ENCODE measurements around the gene SRSF3.

SRSF3 gene

DNA sequence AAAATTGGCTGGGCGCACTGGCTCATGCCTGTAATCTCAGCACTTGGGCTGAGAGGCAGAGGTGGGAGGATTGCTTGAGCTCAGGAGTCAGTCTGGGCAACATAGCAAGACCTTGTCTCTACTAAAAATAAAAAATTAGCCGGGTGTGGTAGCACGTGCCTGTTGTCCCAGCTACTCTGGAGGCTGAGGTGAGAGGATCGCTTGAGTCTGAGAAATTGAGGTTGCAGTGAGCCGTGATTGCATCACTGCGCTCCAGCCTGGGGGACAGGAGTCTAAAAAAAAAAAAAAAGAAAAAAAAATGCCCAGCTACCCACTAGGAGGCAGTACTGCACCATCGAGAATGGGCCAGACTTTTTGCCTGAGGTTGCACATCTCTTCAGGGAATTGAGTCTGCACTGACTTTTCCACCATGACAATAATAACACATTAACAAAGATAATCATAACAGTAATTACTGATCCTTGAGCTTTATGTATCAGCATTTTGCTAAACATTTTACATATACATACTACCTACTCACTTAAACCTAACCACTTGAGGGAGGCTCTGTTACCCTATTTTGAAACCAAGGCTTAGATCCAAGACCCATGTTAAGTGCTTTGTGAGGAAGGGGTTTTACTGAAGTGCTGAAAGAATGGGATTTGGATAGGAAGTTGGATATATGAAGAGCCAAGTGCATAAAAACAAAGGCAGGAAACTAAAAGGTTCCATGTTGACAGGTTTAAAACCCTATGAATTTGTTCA is 21.0 kb downstream of the SRSF3 start:
- Histone ChIP-seq H3K9me3 (ENCODE audit: control insufficient read depth, insufficient read depth, low read depth, low read length) (no peaks in the 10 kb centered on the region), H3K4me1 (ENCODE audit: control insufficient read depth, insufficient read depth, low read length) (no peaks in the 10 kb centered on the region), H3K4me3 (ENCODE audit: low read depth, low read length) (no peak overlapping the region), H3K27ac (ENCODE audit: extremely low read depth, low read depth, low read length) (no peak overlapping the region), H3K36me3 (ENCODE audit: control insufficient read depth in 2 of 2, insufficient read depth in 1 of 2, low read length in 2 of 2) (peaks cover 16 to 33% of the 10 kb centered on the region in 2 experiments)
- ChIA-PET POLR2A (interaction anchor here (0.6 to 1.7 kb wide), 8 partner anchors 9 to 167 kb away, joined by 3 to 15 read pairs (median 4); partner anchors contain the start of gene CDKN1A), CTCF (interaction anchor here (0.6 to 10.2 kb wide), 72 partner anchors 8 to 1017 kb away, joined by 3 to 156 read pairs (median 4); partner anchors contain the start of gene CDKN1A)
- TF ChIP-seq ZNF785 (tag by site-specific recombination; IDR thresholded peaks at IDR 0.05) (no peak), ZNF311 (tag by site-specific recombination; IDR thresholded peaks at IDR 0.05; ENCODE audit: borderline replicate concordance) (no peak), ZNF660 (tag by site-specific recombination; IDR thresholded peaks at IDR 0.05) (no peak), ZNF114 (tag by site-specific recombination; IDR thresholded peaks at IDR 0.05) (no peak), SCRT1 (tag by site-specific recombination; IDR thresholded peaks at IDR 0.05; ENCODE audit: borderline replicate concordance) (no peak), ZNF830 (tag by site-specific recombination; IDR thresholded peaks at IDR 0.05; ENCODE audit: low read depth) (no peak), ZNF654 (tag by site-specific recombination; IDR thresholded peaks at IDR 0.05; ENCODE audit: low read depth) (peak; percentile 85), ZNF555 (tag by site-specific recombination; conservative IDR thresholded peaks at IDR 0.05) (no peak), ZNF600 (tag by site-specific recombination; IDR thresholded peaks at IDR 0.05) (no peak), ZNF580 (tag by site-specific recombination; IDR thresholded peaks at IDR 0.05) (peak; percentile 62; the same call in 1 of the 2 replicates), WT1 (tag by site-specific recombination; IDR thresholded peaks at IDR 0.05) (no peak; the same call in 1 of the 2 replicates), ZNF791 (tag by site-specific recombination; IDR thresholded peaks at IDR 0.05) (no peak), ATF2 (tag by site-specific recombination; IDR thresholded peaks at IDR 0.05; ENCODE audit: low read depth) (peak; percentile 59; the same call in 1 of the 2 replicates), ZNF2 (tag by site-specific recombination; IDR thresholded peaks at IDR 0.05) (peak; percentile 73; the same call in 1 of the 2 replicates), ZNF610 (tag by site-specific recombination; IDR thresholded peaks at IDR 0.05; ENCODE audit: borderline replicate concordance) (no peak), ZNF37A (tag by site-specific recombination; IDR thresholded peaks at IDR 0.05) (no peak), ZNF561 (tag by site-specific recombination; IDR thresholded peaks at IDR 0.05; ENCODE audit: borderline replicate concordance) (no peak), ZNF423 (tag by site-specific recombination; IDR thresholded peaks at IDR 0.05) (no peak), ZNF837 (tag by site-specific recombination; IDR thresholded peaks at IDR 0.05) (no peak), ZNF174 (tag by site-specific recombination; IDR thresholded peaks at IDR 0.05) (no peak), ZNF335 (tag by site-specific recombination; conservative IDR thresholded peaks at IDR 0.05) (0 out of 2 replicates have a peak, but pooled peaks have one; percentile 19), ZFHX2 (tag by site-specific recombination; conservative IDR thresholded peaks at IDR 0.05) (peak; percentile 24; the same call in 1 of the 2 replicates), FEZF1 (tag by site-specific recombination; IDR thresholded peaks at IDR 0.05) (no peak), ZNF24 (tag by site-specific recombination; IDR thresholded peaks at IDR 0.05) (peak; percentile 74), ZNF223 (tag by site-specific recombination; IDR thresholded peaks at IDR 0.05) (no peak), ZNF529 (tag by site-specific recombination; IDR thresholded peaks at IDR 0.05; ENCODE audit: insufficient replicate concordance) (no peak)
- TF ChIP-seq, protein P1, sequence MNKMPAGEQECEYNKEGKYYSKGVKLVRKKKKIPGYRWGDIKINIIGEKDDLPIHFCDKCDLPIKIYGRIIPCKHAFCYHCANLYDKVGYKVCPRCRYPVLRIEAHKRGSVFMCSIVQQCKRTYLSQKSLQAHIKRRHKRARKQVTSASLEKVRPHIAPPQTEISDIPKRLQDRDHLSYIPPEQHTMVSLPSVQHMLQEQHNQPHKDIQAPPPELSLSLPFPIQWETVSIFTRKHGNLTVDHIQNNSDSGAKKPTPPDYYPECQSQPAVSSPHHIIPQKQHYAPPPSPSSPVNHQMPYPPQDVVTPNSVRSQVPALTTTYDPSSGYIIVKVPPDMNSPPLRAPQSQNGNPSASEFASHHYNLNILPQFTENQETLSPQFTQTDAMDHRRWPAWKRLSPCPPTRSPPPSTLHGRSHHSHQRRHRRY (tag by site-specific recombination; IDR thresholded peaks at IDR 0.05): no peak
- TF ChIP-seq, protein P2, sequence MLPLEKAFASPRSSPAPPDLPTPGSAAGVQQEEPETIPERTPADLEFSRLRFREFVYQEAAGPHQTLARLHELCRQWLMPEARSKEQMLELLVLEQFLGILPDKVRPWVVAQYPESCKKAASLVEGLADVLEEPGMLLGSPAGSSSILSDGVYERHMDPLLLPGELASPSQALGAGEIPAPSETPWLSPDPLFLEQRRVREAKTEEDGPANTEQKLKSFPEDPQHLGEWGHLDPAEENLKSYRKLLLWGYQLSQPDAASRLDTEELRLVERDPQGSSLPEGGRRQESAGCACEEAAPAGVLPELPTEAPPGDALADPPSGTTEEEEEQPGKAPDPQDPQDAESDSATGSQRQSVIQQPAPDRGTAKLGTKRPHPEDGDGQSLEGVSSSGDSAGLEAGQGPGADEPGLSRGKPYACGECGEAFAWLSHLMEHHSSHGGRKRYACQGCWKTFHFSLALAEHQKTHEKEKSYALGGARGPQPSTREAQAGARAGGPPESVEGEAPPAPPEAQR (tag by site-specific recombination; IDR thresholded peaks at IDR 0.05): no peak
- TF ChIP-seq, protein P3, sequence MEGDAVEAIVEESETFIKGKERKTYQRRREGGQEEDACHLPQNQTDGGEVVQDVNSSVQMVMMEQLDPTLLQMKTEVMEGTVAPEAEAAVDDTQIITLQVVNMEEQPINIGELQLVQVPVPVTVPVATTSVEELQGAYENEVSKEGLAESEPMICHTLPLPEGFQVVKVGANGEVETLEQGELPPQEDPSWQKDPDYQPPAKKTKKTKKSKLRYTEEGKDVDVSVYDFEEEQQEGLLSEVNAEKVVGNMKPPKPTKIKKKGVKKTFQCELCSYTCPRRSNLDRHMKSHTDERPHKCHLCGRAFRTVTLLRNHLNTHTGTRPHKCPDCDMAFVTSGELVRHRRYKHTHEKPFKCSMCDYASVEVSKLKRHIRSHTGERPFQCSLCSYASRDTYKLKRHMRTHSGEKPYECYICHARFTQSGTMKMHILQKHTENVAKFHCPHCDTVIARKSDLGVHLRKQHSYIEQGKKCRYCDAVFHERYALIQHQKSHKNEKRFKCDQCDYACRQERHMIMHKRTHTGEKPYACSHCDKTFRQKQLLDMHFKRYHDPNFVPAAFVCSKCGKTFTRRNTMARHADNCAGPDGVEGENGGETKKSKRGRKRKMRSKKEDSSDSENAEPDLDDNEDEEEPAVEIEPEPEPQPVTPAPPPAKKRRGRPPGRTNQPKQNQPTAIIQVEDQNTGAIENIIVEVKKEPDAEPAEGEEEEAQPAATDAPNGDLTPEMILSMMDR (tag by site-specific recombination; IDR thresholded peaks at IDR 0.05): peak; percentile 83
- TF ChIP-seq, protein P4, sequence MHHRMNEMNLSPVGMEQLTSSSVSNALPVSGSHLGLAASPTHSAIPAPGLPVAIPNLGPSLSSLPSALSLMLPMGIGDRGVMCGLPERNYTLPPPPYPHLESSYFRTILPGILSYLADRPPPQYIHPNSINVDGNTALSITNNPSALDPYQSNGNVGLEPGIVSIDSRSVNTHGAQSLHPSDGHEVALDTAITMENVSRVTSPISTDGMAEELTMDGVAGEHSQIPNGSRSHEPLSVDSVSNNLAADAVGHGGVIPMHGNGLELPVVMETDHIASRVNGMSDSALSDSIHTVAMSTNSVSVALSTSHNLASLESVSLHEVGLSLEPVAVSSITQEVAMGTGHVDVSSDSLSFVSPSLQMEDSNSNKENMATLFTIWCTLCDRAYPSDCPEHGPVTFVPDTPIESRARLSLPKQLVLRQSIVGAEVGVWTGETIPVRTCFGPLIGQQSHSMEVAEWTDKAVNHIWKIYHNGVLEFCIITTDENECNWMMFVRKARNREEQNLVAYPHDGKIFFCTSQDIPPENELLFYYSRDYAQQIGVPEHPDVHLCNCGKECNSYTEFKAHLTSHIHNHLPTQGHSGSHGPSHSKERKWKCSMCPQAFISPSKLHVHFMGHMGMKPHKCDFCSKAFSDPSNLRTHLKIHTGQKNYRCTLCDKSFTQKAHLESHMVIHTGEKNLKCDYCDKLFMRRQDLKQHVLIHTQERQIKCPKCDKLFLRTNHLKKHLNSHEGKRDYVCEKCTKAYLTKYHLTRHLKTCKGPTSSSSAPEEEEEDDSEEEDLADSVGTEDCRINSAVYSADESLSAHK (tag by site-specific recombination; IDR thresholded peaks at IDR 0.05): no peak
